ENCODE results near the gene LGI4.
"Not testable (repeated sequence)": the region's sequence is repeated elsewhere in the genome, so short reads cannot be mapped to it uniquely, and the experiment has no call there.

The LGI4 gene

GRCh38 chr19:35141837-35142605 is 7.2 kb upstream of the LGI4 start:
- DNase-seq (ENCODE audit: low read depth): no peak

GRCh38 chr19:35140962-35141836 is 6.3 kb upstream of the LGI4 start:
- DNase-seq (ENCODE audit: low read depth): peak; percentile 66

- DNase-seq (ENCODE audit: low read depth): no peak
These were observed 5.5 kb upstream of the LGI4 start for GRCh38 chr19:35140207-35140961.

GRCh38 chr19:35138305-35138892 is 3.5 kb upstream of the LGI4 start, which contains the start of gene FXYD1:
Gene FXYD1, plus strand, starts transcription at chr19:35138824. Its CDS starts 1,256 bp downstream, at chr19:35140080.
- no peak for DNase-seq (ENCODE audit: low read depth)

- no peak for DNase-seq (ENCODE audit: low read depth)
These were observed 2.3 kb upstream of the LGI4 start for GRCh38 chr19:35136977-35137702.

DNA sequence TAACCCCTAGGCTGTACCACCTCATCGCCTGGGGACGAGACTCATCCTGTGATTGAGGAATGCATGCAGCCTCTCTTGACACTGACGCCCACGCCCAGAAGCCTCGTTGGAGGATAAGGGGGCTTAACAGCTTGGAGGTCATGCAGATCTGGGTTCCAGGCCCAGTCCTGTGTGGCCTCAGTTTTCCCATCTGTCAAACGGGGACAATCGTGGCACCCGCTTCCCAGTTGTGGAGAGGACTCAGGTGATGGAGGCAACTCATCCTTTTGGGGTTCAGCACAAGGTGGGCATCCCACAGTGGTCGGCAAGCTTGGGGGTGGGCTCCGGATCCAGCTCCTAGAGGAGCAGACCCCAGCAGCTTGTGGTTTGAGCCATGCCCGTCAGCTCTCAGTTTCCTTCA is 1.4 kb upstream of the LGI4 start:
- DNase-seq (ENCODE audit: low read depth): no peak

DNA sequence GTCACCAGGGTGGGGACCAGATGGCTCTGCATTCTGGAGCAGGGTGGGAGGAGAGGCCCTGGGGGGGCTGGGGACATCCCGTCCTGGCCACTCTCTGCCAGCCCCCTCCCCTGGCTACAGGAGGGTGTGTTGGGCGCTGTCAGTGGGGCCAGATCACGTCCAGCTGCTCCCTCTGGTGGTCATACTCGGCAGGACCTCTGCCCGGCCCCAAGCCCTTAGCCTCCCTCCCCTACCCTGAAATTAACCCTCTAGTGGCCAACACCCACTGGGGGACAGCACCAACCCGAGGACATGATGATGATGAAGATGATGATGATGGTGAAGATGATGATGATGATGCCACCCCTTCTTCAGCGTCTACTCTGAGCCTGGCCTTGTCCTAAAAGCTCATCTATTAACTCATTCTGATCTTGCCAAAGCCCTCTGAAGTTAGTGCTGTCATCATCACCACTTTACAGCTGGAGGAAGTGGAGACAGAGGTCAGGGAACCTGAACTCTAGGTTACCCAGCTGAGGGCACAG is 590 bp upstream of the LGI4 start:
- DNase-seq (ENCODE audit: low read depth): no peak

- no peak for DNase-seq (ENCODE audit: low read depth)
These were observed 1.0 kb downstream of the LGI4 start for GRCh38 chr19:35133826-35134225.

GRCh38 chr19:35132254-35132653 is 2.6 kb downstream of the LGI4 start:
- DNase-seq (ENCODE audit: low read depth): no peak

- DNase-seq (ENCODE audit: low read depth): no peak
These were observed 3.8 kb downstream of the LGI4 start for GRCh38 chr19:35130761-35131720.

- not testable (repeated sequence) for DNase-seq (ENCODE audit: low read depth)
These were observed 5.1 kb downstream of the LGI4 start for GRCh38 chr19:35129724-35130274.

DNA sequence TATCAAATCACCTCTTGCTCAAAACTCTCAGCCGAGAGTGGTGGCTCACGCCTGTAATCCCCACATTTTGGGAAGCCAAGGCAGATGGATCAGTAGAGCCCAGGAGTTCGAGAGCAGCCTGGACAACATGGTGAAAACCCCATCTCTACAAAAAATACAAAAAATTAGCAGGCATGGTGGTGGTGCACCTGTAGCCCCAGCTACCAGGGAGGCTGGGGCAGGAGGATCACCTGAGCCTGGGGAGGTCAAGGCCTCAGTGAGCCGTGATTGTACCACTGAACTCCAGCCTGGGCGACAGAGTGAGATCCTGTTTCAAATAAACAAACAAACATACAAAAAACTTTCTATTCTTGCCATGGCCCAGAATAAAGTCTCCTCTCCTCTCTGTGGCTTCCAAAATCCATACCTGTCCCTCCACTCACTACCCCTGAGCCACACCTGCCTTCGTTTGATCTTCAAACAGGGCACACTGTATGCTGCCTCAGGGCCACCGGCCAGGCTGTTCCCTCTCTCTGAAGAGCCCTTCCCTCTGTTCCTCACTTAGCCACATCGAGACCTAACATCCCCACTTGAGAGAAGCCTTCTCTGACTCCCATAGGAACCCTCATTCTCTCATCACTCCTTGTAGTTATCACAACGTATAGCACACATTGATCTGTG is 6.3 kb downstream of the LGI4 start:
- DNase-seq (ENCODE audit: low read depth): no peak

GRCh38 chr19:35127871-35128270 is 7.0 kb downstream of the LGI4 start:
- DNase-seq (ENCODE audit: low read depth): no peak

- DNase-seq (ENCODE audit: low read depth): no peak
These were observed 8.3 kb downstream of the LGI4 start for GRCh38 chr19:35126624-35126959.

- no peak for DNase-seq (ENCODE audit: low read depth)
These were observed 8.9 kb downstream of the LGI4 start for GRCh38 chr19:35125749-35126623.

GRCh38 chr19:35125270-35125717 is 9.6 kb downstream of the LGI4 start:
- DNase-seq (ENCODE audit: low read depth): no peak

DNA sequence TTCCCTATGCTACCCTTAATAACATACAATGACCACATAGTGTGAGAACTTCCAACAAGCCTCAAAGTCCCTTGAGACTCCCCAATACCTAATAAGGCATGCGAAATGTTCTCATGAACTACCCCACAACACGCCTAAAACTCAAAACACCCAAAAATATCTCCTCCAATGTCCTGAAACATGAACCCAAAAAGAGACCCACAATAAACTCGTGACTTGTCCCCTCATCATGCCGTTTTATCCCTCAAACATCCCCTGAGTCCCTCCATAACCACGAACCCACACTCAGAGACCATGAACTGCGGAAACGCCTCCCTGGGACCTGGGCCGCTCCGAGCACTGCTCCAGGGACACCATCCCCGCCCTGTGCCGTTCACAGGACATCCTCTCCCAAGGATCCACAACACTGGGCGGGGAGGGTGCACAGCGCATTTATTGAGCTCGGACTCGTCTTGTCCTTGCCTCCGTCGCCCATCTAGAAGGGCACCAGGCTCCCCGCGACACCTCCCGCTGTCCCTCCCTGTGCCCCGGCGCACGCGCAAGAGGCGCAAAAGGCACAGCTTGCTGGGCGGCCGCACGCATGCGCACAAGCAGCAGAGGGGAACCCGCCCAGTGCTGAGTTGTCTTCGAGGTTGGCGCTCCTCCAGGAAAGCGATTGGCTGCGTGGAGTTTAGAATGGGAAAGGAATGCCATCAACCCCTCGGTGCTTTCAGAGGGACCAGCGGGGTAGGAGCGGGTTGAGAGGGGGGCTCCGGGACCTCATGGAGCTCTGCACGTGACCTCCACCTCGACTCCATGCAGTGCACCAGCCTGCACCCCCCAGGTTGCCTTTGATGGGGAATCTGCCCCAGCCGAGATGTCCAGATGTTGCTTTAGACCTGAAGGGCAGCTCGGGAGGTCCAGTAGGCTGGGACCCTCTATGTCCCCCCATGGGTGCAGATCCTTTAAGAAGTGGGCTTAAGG is 10.5 kb downstream of the LGI4 start:
- peak; percentile 85 for DNase-seq (ENCODE audit: low read depth)
